Activated T-helper 17 cell treated with anti-CD3 and anti-CD28 coated beads, Interleukin-2, amount 50 U/mL, for 72 hours (primary cell): ENCODE results near the gene DACT3. TPM values are rescaled to one million over a fixed set of nuclear protein-coding genes. Genes with fewer than 3 reads are reported as not detected.

Experiments
- ATAC-seq: fragments of 150-1000 bp; cut with Tn5 transposase; replicated peaks from 2 replicates; pipeline ENCODE4 v1.10.0; 2021; ENCODE audit warnings: mild to moderate bottlenecking, moderate library complexity
- H3K27ac Mint-ChIP-seq: one replicate; pipeline ENCODE4 v1.8.0; 2022; ENCODE audit warnings: mixed read lengths
- H3K27me3 Mint-ChIP-seq: one replicate; pipeline ENCODE4 v1.8.0; 2022; ENCODE audit warnings: mixed read lengths
- H3K36me3 Mint-ChIP-seq: one replicate; pipeline ENCODE4 v1.8.0; 2022; ENCODE audit warnings: low read depth, mild to moderate bottlenecking, mixed read lengths
- H3K4me1 Mint-ChIP-seq: one replicate; pipeline ENCODE4 v1.8.0; 2022; ENCODE audit warnings: mixed read lengths
- H3K4me3 Mint-ChIP-seq: one replicate; pipeline ENCODE4 v1.8.0; 2022; ENCODE audit warnings: mild to moderate bottlenecking, mixed read lengths
- H3K9me3 Mint-ChIP-seq: one replicate; pipeline ENCODE4 v1.8.0; 2022; ENCODE audit warnings: mixed read lengths
- total RNA-seq, 2 donors: library from RNA; stranded (reverse); gene quantifications; one replicate each; pipeline ENCODE4 v1.2.3, GENCODE V29; 2022

The DACT3 gene
- 1 to 10 TPM in 1 of 2 donors, under 1 TPM in 1; 0.09 to 5.4 TPM for total RNA-seq

- H3K4me3 Mint-ChIP-seq: peak within 1 kb of the TSS; percentile 85
- H3K4me1 Mint-ChIP-seq: peaks cover 18% of the 10 kb centered on the region
- H3K27ac Mint-ChIP-seq: peak within 1 kb of the TSS; percentile 76
- peak; percentile 90 for ATAC-seq
- H3K27me3 Mint-ChIP-seq: peaks cover 20% of the 10 kb centered on the region
- no peaks in the 10 kb centered on the region for H3K9me3 Mint-ChIP-seq
- peaks cover 5% of the 10 kb centered on the region for H3K36me3 Mint-ChIP-seq
These were observed at the start of gene DACT3 for GRCh38 chr19:46661020-46661731. TSS of gene DACT3 (minus strand) at chr19:46661182. CDS start at chr19:46661064, 118 bp downstream.

DNA sequence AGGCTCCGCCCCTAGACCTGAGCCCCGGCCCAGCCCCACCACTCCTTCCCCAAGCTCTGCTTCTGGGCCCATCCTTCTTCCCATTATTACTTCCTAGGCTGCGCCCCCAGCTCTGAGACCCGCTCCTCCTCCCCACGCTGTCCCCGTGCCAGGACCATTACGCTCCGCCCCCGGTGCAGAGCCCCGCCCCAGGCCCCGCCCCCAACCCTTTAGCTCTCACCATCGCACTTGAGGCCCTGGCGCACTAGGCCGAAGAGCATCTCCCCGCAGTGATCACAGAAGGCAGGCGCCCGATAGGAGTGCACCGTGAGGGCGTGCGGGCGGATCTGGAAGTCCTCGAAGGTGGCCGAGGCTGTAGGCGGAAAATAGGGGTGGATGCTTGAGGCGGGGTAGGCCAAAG, 49.7 kb upstream of the DACT3 start:
- Mint-ChIP-seq H3K27ac (no peak overlapping the region), H3K27me3 (no peaks in the 10 kb centered on the region), H3K4me3 (no peak overlapping the region), H3K36me3 (peaks cover 93% of the 10 kb centered on the region), H3K9me3 (no peaks in the 10 kb centered on the region), H3K4me1 (peaks cover 4% of the 10 kb centered on the region)
- ATAC-seq: no peak

- Mint-ChIP-seq H3K4me1 (peaks cover 7% of the 10 kb centered on the region), H3K36me3 (peaks cover 99% of the 10 kb centered on the region), H3K4me3 (no peak overlapping the region), H3K27ac (peak overlapping the region; percentile 32), H3K27me3 (no peaks in the 10 kb centered on the region), H3K9me3 (no peaks in the 10 kb centered on the region)
- peak; percentile 88 for ATAC-seq
These were observed 43.5 kb upstream of the DACT3 start for GRCh38 chr19:46704379-46705076.

DNA sequence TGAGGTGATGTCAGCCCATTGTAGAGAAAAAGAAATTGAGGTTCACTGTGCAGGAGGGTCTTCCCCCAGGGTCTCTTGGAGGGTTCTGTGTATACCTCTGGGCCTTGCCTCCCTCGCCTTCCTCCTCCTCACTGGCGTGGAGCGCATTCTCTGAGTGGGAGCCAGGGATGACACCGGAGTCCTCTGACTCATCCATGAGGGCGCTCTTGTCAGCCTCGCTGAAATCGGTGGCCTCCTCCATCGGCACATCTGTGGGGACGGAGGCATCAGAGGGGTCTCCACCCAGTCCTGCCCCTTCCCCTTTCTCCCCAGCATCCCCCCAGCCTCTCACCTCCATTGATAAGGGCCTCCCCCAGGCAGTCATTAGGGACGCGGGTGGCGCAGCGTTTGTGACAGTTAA, 39.7 kb upstream of the DACT3 start:
- H3K36me3 Mint-ChIP-seq: peaks cover 99% of the 10 kb centered on the region

DNA sequence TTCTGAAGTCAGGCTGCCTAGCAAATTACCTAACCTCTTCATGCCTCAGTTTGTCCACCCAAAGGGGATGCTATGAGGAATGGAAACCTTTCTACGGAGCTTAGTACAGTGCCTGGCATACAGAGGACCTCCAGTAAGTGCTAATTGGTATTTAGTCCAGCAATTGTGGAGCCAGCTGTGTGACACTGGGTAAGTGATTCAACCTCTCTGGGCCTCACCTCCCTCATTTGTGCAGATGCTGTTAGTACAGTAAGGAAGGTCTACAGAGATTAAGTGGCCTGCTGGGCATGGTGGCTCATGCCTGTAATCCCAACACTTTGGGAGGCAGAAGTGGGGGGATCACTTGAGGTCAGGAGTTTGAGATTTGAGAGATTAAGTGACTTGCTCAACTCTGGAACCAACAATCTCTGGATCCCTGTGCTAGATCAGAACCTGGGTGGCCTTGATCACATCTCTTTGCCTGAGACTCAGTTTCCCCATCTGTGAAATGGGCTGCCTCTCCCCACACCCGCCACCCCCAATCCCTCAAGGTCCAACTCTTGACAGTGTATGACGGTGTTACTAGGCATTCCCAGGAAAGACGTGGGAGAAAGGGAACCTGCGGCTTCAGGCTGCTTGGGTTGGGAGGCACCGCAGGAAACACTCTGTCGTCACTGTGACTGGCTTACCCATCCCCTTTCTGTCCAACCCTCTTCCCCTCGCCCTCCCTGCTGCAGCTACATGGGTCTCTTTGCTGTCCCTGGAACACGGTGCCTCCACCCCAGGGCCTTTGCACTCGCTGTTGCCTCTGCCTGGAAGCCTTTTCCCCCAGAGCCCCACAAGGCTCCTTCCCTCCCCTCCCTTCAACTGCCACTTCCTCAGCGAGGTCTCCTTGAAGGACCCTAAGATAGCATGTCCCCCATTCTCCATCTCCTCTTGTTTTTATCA, 37.7 kb upstream of the DACT3 start:
- no peaks in the 10 kb centered on the region for H3K9me3 Mint-ChIP-seq
- H3K36me3 Mint-ChIP-seq: peaks cover 99% of the 10 kb centered on the region
- H3K4me3 Mint-ChIP-seq: no peak overlapping the region
- no peaks in the 10 kb centered on the region for H3K27me3 Mint-ChIP-seq
- no peak overlapping the region for H3K27ac Mint-ChIP-seq
- ATAC-seq: no peak
- H3K4me1 Mint-ChIP-seq: peaks cover 5% of the 10 kb centered on the region

More for the DNA sequence above, 39.7 kb upstream of the DACT3 start:
- Mint-ChIP-seq H3K9me3 (no peaks in the 10 kb centered on the region), H3K27me3 (no peaks in the 10 kb centered on the region), H3K4me1 (peaks cover 7% of the 10 kb centered on the region), H3K4me3 (no peak overlapping the region), H3K27ac (no peak overlapping the region)
- ATAC-seq: no peak

GRCh38 chr19:46697204-46697960, 36.4 kb upstream of the DACT3 start:
- peaks cover 99% of the 10 kb centered on the region for H3K36me3 Mint-ChIP-seq
- H3K27me3 Mint-ChIP-seq: no peaks in the 10 kb centered on the region
- peaks cover 10% of the 10 kb centered on the region for H3K4me1 Mint-ChIP-seq
- H3K4me3 Mint-ChIP-seq: no peak overlapping the region
- no peak for ATAC-seq
- H3K9me3 Mint-ChIP-seq: no peaks in the 10 kb centered on the region
- H3K27ac Mint-ChIP-seq: no peak overlapping the region

DNA sequence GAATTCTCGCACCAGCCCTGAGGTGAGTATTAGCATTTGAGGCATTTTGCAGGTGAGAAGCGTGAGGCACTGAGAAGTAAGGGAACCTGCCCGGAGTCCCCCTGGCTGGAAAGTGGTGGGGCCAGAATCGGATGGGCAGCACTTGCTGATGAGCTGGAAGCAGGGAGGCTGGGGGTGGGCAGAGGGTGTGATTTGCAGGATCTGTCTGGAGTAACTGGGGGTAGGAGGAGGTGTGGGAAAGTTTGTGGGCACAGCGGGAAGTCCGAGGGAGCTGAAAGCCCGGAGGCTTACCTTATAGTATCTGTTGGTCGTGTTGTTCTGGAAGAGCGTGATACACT, 35.9 kb upstream of the DACT3 start:
- H3K36me3 Mint-ChIP-seq: peaks cover 99% of the 10 kb centered on the region
- peaks cover 10% of the 10 kb centered on the region for H3K4me1 Mint-ChIP-seq
- no peak overlapping the region for H3K4me3 Mint-ChIP-seq
- no peaks in the 10 kb centered on the region for H3K9me3 Mint-ChIP-seq
- H3K27ac Mint-ChIP-seq: no peak overlapping the region
- no peaks in the 10 kb centered on the region for H3K27me3 Mint-ChIP-seq
- ATAC-seq: no peak

- H3K9me3 Mint-ChIP-seq: no peaks in the 10 kb centered on the region
- no peak overlapping the region for H3K27ac Mint-ChIP-seq
- peaks cover 99% of the 10 kb centered on the region for H3K36me3 Mint-ChIP-seq
- H3K27me3 Mint-ChIP-seq: no peaks in the 10 kb centered on the region
- no peak overlapping the region for H3K4me3 Mint-ChIP-seq
- no peak for ATAC-seq
- peaks cover 10% of the 10 kb centered on the region for H3K4me1 Mint-ChIP-seq
These were observed 35.1 kb upstream of the DACT3 start for GRCh38 chr19:46696052-46696451.

- Mint-ChIP-seq H3K36me3 (peaks cover 100% of the 10 kb centered on the region), H3K4me1 (peaks cover 16% of the 10 kb centered on the region), H3K4me3 (no peak overlapping the region), H3K27me3 (no peaks in the 10 kb centered on the region), H3K27ac (no peak overlapping the region), H3K9me3 (no peaks in the 10 kb centered on the region)
- ATAC-seq: no peak
These were observed 32.8 kb upstream of the DACT3 start for GRCh38 chr19:46693760-46694159.

DNA sequence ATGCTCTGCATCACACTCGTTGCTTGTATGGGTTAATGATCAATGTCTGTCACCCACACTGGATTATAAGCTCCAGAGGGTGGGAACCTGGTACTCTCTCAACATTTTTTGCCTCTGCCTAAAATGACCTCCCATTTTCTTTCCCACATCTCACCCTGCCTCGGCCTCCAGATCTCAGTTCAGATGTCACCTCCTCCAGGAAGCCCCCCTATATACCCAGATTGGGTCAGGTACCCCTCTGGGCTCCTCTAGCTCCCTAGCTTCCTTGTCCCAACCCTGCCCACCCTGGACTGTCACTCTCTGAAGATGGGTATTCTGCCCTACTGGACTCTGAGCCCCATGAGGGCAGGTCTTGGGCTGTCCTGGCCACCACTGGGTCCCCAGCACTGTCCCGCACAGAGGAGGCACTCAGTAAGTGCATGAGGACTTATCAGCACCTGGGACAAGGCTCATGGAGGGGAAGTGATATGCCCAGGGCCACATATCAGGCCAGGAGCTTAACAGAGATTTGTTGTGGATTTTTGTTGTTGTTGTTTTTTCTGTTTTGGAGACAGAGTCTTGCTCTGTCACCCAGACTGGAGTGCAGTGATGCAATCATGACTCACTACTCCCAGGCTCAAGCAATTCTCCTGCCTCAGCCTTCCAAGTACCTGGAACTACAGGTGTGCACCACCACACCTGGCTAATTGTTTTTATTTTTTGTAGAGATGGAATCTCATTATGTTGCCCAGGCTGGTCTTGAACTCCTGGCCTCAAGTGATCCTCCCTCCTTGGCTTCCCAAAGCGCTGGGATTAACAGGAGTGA, 32.1 kb upstream of the DACT3 start:
- Mint-ChIP-seq H3K36me3 (peaks cover 100% of the 10 kb centered on the region), H3K27me3 (no peaks in the 10 kb centered on the region), H3K27ac (peak overlapping the region; percentile 29), H3K9me3 (no peaks in the 10 kb centered on the region), H3K4me3 (no peak overlapping the region), H3K4me1 (peaks cover 16% of the 10 kb centered on the region)
- no peak for ATAC-seq

DNA sequence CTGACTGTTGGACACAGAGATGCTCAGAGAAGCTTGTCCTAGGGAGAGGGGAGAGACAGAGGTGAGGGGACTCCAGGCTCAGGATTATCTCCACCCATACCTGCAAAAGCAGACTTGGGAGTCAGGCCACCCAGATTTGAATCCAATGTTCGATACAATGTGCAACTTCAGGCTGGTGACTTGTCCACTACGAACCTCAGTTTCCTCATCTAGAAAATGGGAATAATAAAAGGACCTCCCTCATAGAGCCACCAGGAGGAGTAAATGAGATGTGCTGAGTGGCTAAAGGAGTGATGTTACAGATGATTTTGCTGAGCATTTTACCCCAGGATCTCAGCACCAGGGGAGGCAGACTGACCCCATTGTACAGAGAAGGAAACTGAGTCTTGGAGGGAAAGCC, 31.0 kb upstream of the DACT3 start:
- no peak for ATAC-seq
- peaks cover 100% of the 10 kb centered on the region for H3K36me3 Mint-ChIP-seq
- H3K4me3 Mint-ChIP-seq: no peak overlapping the region
- H3K27ac Mint-ChIP-seq: peak overlapping the region; percentile 29
- no peaks in the 10 kb centered on the region for H3K27me3 Mint-ChIP-seq
- no peaks in the 10 kb centered on the region for H3K9me3 Mint-ChIP-seq
- peaks cover 16% of the 10 kb centered on the region for H3K4me1 Mint-ChIP-seq

DNA sequence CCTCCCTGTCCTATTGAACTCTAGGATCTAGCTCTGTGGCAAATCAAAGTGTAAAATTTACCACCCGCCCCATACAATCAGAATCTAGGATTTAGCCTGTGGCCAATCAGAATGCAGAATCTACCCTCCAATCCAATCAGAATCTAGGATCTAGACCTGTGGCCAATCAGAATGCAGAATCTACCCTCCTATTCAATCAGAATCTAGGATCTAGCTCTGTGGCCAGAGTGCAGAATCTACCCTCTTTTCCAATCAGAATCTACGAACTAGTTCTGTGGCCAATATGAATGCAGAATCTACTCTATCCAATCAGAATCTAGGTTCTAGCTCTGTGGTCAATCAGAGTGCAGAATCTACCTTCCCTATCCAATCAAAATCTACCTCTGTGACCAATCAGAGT, 30.1 kb upstream of the DACT3 start:
- H3K36me3 Mint-ChIP-seq: peaks cover 100% of the 10 kb centered on the region
- ATAC-seq: no peak
- H3K4me3 Mint-ChIP-seq: no peak overlapping the region
- no peak overlapping the region for H3K27ac Mint-ChIP-seq
- H3K27me3 Mint-ChIP-seq: no peaks in the 10 kb centered on the region
- H3K4me1 Mint-ChIP-seq: peaks cover 16% of the 10 kb centered on the region
- no peaks in the 10 kb centered on the region for H3K9me3 Mint-ChIP-seq

GRCh38 chr19:46689358-46689757, 28.4 kb upstream of the DACT3 start:
- H3K27ac Mint-ChIP-seq: no peak overlapping the region
- ATAC-seq: no peak
- H3K36me3 Mint-ChIP-seq: peaks cover 100% of the 10 kb centered on the region
- no peak overlapping the region for H3K4me3 Mint-ChIP-seq
- no peaks in the 10 kb centered on the region for H3K9me3 Mint-ChIP-seq
- peaks cover 11% of the 10 kb centered on the region for H3K4me1 Mint-ChIP-seq
- no peaks in the 10 kb centered on the region for H3K27me3 Mint-ChIP-seq
